Activated CD4-positive, alpha-beta T cell treated with anti-CD3 and anti-CD28 coated beads, Interleukin-2, amount 10 ng/mL, durations not matched to agents 7 days and 5 days (primary cell): ENCODE data around the gene OVCH1. TPM values are rescaled to one million over a fixed set of nuclear protein-coding genes. Genes with fewer than 3 reads are reported as not detected.
"Not testable (repeated sequence)": the region's sequence is repeated elsewhere in the genome, so short reads cannot be mapped to it uniquely, and the experiment has no call there.

Experiments
- CTCF ChIA-PET: fragments of 350-600 bp; sonication (Branson Sonifier 250); formaldehyde crosslinking; loops from one replicate; lab custom pipeline; 2021; ENCODE audit warnings: antibody characterized with exemption; lab: Charles Lee
- POLR2A ChIA-PET: fragments of 350-600 bp; sonication (Branson Sonifier 250); formaldehyde crosslinking; loops from one replicate; lab custom pipeline; 2021; ENCODE audit warnings: antibody characterized with exemption; lab: Charles Lee
- DNase-seq: peaks from one replicate; pipeline ENCODE4 v3.0.0-alpha.2; 2020
- H3K27ac Mint-ChIP-seq: one replicate; pipeline ENCODE4 v1.8.0; 2021; ENCODE audit warnings: mild to moderate bottlenecking, moderate library complexity, mixed read lengths
- H3K27me3 Mint-ChIP-seq: one replicate; pipeline ENCODE4 v1.8.0; 2021; ENCODE audit warnings: mixed read lengths
- H3K36me3 Mint-ChIP-seq: one replicate; pipeline ENCODE4 v1.8.0; 2021; ENCODE audit warnings: low read depth, mixed read lengths
- H3K4me1 Mint-ChIP-seq: one replicate; pipeline ENCODE4 v1.8.0; 2021; ENCODE audit warnings: mixed read lengths
- H3K4me3 Mint-ChIP-seq: one replicate; pipeline ENCODE4 v1.8.0; 2021; ENCODE audit warnings: mild to moderate bottlenecking, moderate library complexity, mixed read lengths
- H3K9me3 Mint-ChIP-seq: one replicate; pipeline ENCODE4 v1.8.0; 2021; ENCODE audit warnings: mixed read lengths
- total RNA-seq, 2 experiments: library from RNA; stranded (reverse); gene quantifications; one replicate each; pipeline ENCODE4 v1.2.3, GENCODE V29; 2021

OVCH1 gene
- total RNA-seq, 2 experiments from 2014 or later = not detected

GRCh38 chr12:29460082-29460481, 37.4 kb downstream of the OVCH1 start:
- ChIA-PET POLR2A (no interaction called here), CTCF (no interaction called here)
- no peak for DNase-seq
- Mint-ChIP-seq H3K27ac (no peak overlapping the region), H3K4me1 (no peaks in the 10 kb centered on the region), H3K27me3 (peaks cover 1% of the 10 kb centered on the region), H3K9me3 (no peaks in the 10 kb centered on the region), H3K36me3 (no peaks in the 10 kb centered on the region), H3K4me3 (no peak overlapping the region)

GRCh38 chr12:29455087-29455486, 42.4 kb downstream of the OVCH1 start:
- ChIA-PET POLR2A (no interaction called here), CTCF (no interaction called here)
- Mint-ChIP-seq H3K4me1 (no peaks in the 10 kb centered on the region), H3K9me3 (no peaks in the 10 kb centered on the region), H3K27ac (no peak overlapping the region), H3K4me3 (no peak overlapping the region), H3K36me3 (no peaks in the 10 kb centered on the region), H3K27me3 (peaks cover 7% of the 10 kb centered on the region)
- no peak for DNase-seq

GRCh38 chr12:29451888-29452287, 45.6 kb downstream of the OVCH1 start:
- DNase-seq = no peak
- CTCF ChIA-PET = no interaction called here
- Mint-ChIP-seq H3K27me3 (peaks cover 10% of the 10 kb centered on the region), H3K36me3 (no peaks in the 10 kb centered on the region), H3K9me3 (no peaks in the 10 kb centered on the region), H3K4me1 (no peaks in the 10 kb centered on the region), H3K4me3 (no peak overlapping the region), H3K27ac (no peak overlapping the region)
- POLR2A ChIA-PET = no interaction called here

- H3K4me1 Mint-ChIP-seq = no peaks in the 10 kb centered on the region
- DNase-seq = no peak
- no peaks in the 10 kb centered on the region for H3K36me3 Mint-ChIP-seq
- CTCF ChIA-PET = no interaction called here
- no peaks in the 10 kb centered on the region for H3K9me3 Mint-ChIP-seq
- POLR2A ChIA-PET = no interaction called here
- H3K27ac Mint-ChIP-seq = no peak overlapping the region
- peaks cover 8% of the 10 kb centered on the region for H3K27me3 Mint-ChIP-seq
- H3K4me3 Mint-ChIP-seq = no peak overlapping the region
These were observed 49.3 kb downstream of the OVCH1 start for GRCh38 chr12:29448157-29448556.

- Mint-ChIP-seq H3K4me1 (no peaks in the 10 kb centered on the region), H3K4me3 (no peak overlapping the region), H3K27me3 (peaks cover 8% of the 10 kb centered on the region), H3K9me3 (no peaks in the 10 kb centered on the region), H3K27ac (no peak overlapping the region), H3K36me3 (no peaks in the 10 kb centered on the region)
- no peak for DNase-seq
- ChIA-PET POLR2A (no interaction called here), CTCF (no interaction called here)
These were observed 50.1 kb downstream of the OVCH1 start for GRCh38 chr12:29447285-29447975.

- no peak overlapping the region for H3K27ac Mint-ChIP-seq
- CTCF ChIA-PET = no interaction called here
- no peak for DNase-seq
- H3K4me1 Mint-ChIP-seq = no peaks in the 10 kb centered on the region
- H3K27me3 Mint-ChIP-seq = peaks cover 2% of the 10 kb centered on the region
- no peak overlapping the region for H3K4me3 Mint-ChIP-seq
- POLR2A ChIA-PET = no interaction called here
- no peaks in the 10 kb centered on the region for H3K36me3 Mint-ChIP-seq
- no peaks in the 10 kb centered on the region for H3K9me3 Mint-ChIP-seq
These were observed 58.0 kb downstream of the OVCH1 start for GRCh38 chr12:29439506-29439905.

- Mint-ChIP-seq H3K9me3 (no peaks in the 10 kb centered on the region), H3K27ac (no peak overlapping the region), H3K4me3 (no peak overlapping the region), H3K27me3 (peaks cover 2% of the 10 kb centered on the region), H3K36me3 (no peaks in the 10 kb centered on the region), H3K4me1 (no peaks in the 10 kb centered on the region)
- ChIA-PET CTCF (no interaction called here), POLR2A (no interaction called here)
- DNase-seq = no peak
These were observed 58.6 kb downstream of the OVCH1 start for GRCh38 chr12:29438752-29439408.

- no peak overlapping the region for H3K27ac Mint-ChIP-seq
- peaks cover 4% of the 10 kb centered on the region for H3K27me3 Mint-ChIP-seq
- H3K4me1 Mint-ChIP-seq = no peaks in the 10 kb centered on the region
- H3K9me3 Mint-ChIP-seq = no peaks in the 10 kb centered on the region
- CTCF ChIA-PET = no interaction called here
- no peak overlapping the region for H3K4me3 Mint-ChIP-seq
- POLR2A ChIA-PET = no interaction called here
- no peaks in the 10 kb centered on the region for H3K36me3 Mint-ChIP-seq
- DNase-seq = no peak
These were observed 59.9 kb downstream of the OVCH1 start for GRCh38 chr12:29437575-29437974.

- H3K27me3 Mint-ChIP-seq, H3K27ac Mint-ChIP-seq, H3K36me3 Mint-ChIP-seq, H3K4me1 Mint-ChIP-seq, POLR2A ChIA-PET, H3K4me3 Mint-ChIP-seq, H3K9me3 Mint-ChIP-seq, CTCF ChIA-PET, DNase-seq: not testable (repeated sequence)
These were observed 60.7 kb downstream of the OVCH1 start for GRCh38 chr12:29436815-29437214.

- Mint-ChIP-seq H3K27ac (no peak overlapping the region), H3K27me3 (peaks cover 6% of the 10 kb centered on the region), H3K36me3 (no peaks in the 10 kb centered on the region), H3K4me3 (no peak overlapping the region), H3K4me1 (no peaks in the 10 kb centered on the region), H3K9me3 (no peaks in the 10 kb centered on the region)
- ChIA-PET POLR2A (no interaction called here), CTCF (no interaction called here)
- DNase-seq = no peak
These were observed 66.0 kb downstream of the OVCH1 start for GRCh38 chr12:29431513-29431912.

- Mint-ChIP-seq H3K4me3 (no peak overlapping the region), H3K36me3 (no peaks in the 10 kb centered on the region), H3K9me3 (no peaks in the 10 kb centered on the region), H3K27me3 (peaks cover 8% of the 10 kb centered on the region), H3K4me1 (no peaks in the 10 kb centered on the region), H3K27ac (no peak overlapping the region)
- ChIA-PET POLR2A (interaction anchor here (0.6 kb wide), 1 partner anchor 90 kb away, joined by 3 read pairs; no protein-coding TSS in a partner anchor), CTCF (no interaction called here)
- DNase-seq = no peak
These were observed 66.8 kb downstream of the OVCH1 start for GRCh38 chr12:29430716-29431044.

- Mint-ChIP-seq H3K4me3 (no peak overlapping the region), H3K9me3 (no peaks in the 10 kb centered on the region), H3K27me3 (peaks cover 8% of the 10 kb centered on the region), H3K27ac (no peak overlapping the region), H3K4me1 (no peaks in the 10 kb centered on the region), H3K36me3 (no peaks in the 10 kb centered on the region)
- DNase-seq = no peak
- ChIA-PET POLR2A (interaction anchor here (0.6 kb wide), 1 partner anchor 89 kb away, joined by 3 read pairs; no protein-coding TSS in a partner anchor), CTCF (no interaction called here)
These were observed 67.3 kb downstream of the OVCH1 start for GRCh38 chr12:29429999-29430715.

GRCh38 chr12:29428633-29429032, 68.9 kb downstream of the OVCH1 start:
- H3K36me3 Mint-ChIP-seq = no peaks in the 10 kb centered on the region
- no peak overlapping the region for H3K4me3 Mint-ChIP-seq
- H3K4me1 Mint-ChIP-seq = no peaks in the 10 kb centered on the region
- ChIA-PET POLR2A (no interaction called here), CTCF (interaction anchor here (0.5 kb wide), 1 partner anchor 1267 kb away, joined by 3 read pairs; the partner anchor contains the start of gene IPO8)
- DNase-seq = no peak
- no peak overlapping the region for H3K27ac Mint-ChIP-seq
- H3K27me3 Mint-ChIP-seq = peaks cover 9% of the 10 kb centered on the region
- H3K9me3 Mint-ChIP-seq = no peaks in the 10 kb centered on the region
